SKM-1 treated with dmso at 0.1 percent for 144 hours (cell line): ENCODE results near the gene SMCO2.

Experiments used
- DNase-seq: peaks from one replicate; lab custom pipeline; 2025; ENCODE audit not compliant: unreplicated experiment; lab: John Stamatoyannopoulos, UW

Gene SMCO2

GRCh38 chr12:27497446-27497845 is 50.9 kb downstream of the SMCO2 start:
- no peak for DNase-seq

GRCh38 chr12:27498149-27498548 is 51.6 kb downstream of the SMCO2 start:
- DNase-seq, result no peak

GRCh38 chr12:27498761-27499160 is 52.2 kb downstream of the SMCO2 start:
- DNase-seq, result no peak

DNA sequence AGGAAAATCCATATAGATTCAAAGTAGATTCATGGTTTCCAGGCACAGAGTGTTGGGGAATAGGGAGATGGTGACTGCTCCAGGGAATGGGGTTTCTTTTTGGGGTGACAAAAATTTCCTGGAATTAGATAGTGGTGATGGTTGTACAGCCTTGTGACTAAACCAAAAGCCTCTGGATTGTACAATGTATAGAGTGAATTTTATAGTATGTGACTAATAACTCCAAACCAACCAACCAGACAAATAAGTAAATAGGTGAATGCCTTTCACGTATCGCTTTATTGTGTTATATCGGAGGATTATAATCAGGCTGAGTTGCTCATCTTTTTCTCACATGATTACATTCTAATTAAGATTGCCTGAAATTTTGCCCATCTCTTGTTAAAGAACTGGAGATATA is 52.8 kb downstream of the SMCO2 start:
- DNase-seq, result no peak

GRCh38 chr12:27500546-27500945 is 54.0 kb downstream of the SMCO2 start:
- DNase-seq, result no peak

GRCh38 chr12:27502021-27502435 is 55.5 kb downstream of the SMCO2 start:
- DNase-seq, result no peak

DNA sequence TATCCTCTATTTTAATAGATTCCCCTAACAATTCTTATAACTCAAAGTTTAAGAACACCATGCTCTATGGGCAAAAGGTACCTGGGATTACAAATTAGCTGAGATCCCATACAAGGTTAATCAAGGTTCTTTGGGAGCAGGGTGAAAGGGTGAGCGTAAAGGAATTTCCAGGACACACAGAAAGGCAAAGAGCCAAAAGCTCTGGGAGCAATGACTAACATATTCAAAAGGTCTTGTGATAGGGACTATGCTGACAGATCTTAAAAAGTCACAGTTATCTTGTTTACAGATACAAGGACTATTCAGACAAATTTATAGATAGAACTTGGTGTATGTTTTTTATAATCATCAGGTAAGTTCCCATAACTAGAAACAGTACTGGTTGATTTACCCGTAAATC is 58.0 kb downstream of the SMCO2 start:
- no peak for DNase-seq

DNA sequence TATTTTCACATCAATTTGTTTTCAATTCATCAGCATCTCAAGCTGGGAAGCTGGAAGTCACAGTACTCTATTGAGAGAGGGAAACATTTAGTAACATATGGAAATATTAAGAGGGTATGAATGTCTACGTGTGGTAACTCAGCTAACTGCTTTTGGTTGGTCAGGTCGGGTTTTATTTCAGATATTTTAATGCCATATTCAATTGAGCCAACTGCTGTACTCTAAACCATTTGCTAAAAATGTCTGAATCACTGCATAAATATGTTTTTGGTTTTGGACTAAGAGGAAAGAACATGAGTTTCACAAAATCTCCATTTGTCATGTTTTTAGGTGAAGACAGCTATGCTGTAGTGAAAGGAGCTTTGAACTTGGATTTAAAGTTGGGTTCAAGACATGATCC is 58.6 kb downstream of the SMCO2 start:
- DNase-seq, result no peak

DNA sequence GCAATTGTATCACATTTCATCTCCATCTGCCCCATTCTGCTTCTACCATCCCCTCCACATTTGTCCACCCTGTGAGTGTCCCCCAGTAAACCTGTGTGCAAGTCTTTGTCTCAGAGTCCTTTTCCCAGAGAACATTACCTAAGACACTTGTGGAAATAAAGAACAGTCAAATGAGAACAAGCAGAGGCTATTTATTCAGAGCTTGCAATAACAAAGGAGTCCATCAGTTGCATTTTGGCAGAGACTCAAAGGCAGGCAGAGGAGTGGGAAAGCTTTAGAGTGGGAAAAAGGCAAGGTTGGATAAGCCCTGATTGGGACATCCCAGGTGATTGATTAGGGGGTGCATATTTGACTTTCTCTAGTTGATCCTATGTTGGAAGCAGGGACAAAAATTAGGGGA is 59.2 kb downstream of the SMCO2 start:
- no peak for DNase-seq

GRCh38 chr12:27506645-27507189 is 60.2 kb downstream of the SMCO2 start:
- DNase-seq, result no peak

- DNase-seq, result no peak
Observed at GRCh38 chr12:27508736-27509431, 62.3 kb downstream of the SMCO2 start.

DNA sequence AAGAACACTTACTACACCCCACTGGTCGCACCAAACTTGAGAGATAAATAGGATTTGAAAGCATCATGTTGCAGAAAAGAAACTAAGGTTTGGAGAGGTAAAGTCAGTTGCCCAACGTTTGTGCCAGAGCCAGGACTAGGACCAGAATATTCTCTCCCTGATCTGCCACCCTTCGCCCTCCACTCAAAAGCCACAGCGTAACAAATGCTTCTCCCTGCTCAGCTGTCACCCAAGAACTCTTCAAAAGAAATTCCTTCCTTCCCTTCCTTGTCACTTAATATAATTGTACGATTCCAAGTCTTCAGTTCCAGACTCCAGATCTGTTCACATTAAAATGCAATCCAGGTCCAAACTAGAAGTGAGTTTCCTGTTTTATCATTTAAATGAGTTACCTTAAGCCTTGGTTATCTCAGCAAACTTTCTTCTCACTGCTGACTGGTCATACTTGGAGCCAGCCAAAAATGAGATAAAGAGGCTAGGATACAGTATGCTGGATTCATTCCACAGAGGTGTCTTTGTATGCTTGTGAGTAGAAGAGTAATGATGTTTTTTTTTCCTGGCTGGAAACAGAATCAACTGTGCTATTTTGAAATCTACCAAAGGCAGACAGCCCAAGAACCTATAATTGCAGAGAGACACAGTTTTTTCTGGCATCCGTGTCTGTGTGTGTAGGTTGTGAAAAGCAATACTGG is 64.6 kb downstream of the SMCO2 start:
- DNase-seq, result no peak

DNA sequence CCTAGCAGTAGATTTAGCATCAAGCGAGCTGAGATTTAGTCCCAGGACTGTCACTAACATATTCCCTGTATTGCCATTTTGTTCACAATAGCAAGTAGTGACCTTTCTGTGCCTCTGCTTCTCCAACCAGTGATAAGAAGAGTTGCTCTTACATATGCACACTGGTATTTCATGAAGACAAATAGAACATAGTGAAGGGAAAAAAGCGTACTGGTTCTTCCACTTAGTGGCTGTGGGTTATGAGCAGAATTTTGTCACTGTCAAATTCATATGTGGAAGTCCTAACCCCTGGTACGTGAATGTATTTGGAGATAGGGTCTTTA is 65.1 kb downstream of the SMCO2 start:
- DNase-seq, result no peak

- DNase-seq, result no peak
Observed at GRCh38 chr12:27513155-27513824, 66.8 kb downstream of the SMCO2 start.

GRCh38 chr12:27515671-27516070 is 69.1 kb downstream of the SMCO2 start:
- no peak for DNase-seq

DNA sequence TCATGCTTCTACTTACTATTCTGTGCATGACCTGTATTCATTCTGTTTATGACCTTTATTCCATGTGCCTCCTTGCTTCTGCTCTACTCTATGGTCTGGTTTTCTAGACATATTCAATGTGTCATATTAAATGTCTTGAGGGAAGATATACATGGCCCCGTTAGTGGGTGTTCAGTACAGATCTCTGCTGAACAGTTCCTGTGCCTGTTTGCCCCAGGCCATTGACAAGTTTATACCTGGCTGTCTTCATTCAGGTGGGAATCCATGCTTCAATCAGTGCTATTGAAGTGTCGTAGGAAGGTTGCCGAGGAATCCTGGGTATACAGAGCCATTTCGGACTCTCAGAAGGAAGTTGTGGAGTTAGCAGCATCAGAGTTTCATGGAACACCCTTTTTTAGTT is 70.1 kb downstream of the SMCO2 start:
- DNase-seq, result no peak

- no peak for DNase-seq
Observed at GRCh38 chr12:27517546-27517945, 71.0 kb downstream of the SMCO2 start.

GRCh38 chr12:27517961-27518665 is 71.6 kb downstream of the SMCO2 start:
- no peak for DNase-seq

GRCh38 chr12:27521066-27521465 is 74.5 kb downstream of the SMCO2 start:
- DNase-seq, result no peak

GRCh38 chr12:27521981-27522380 is 75.4 kb downstream of the SMCO2 start:
- DNase-seq, result no peak

DNA sequence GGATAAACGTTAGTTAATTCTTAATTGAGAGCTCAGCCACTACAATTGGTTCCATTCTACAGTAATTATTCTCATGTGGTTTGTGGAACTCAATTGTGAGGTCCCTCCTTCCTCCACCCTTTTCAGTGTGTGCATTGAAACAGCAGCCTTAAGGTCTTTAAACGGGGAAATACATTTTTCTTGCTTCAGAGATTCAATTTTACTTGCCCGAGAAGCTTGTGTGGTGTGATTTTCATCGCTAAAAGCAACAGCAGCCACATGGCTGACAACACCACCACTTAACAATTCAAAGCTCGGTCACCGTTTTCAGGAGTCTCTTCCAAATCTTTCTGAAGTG is 76.7 kb downstream of the SMCO2 start:
- DNase-seq, result no peak
